Gastroesophageal sphincter (tissue), 4 donors: Measurements from ENCODE around the gene TCF25. TPM values are rescaled to one million over a fixed set of nuclear protein-coding genes. Genes with fewer than 3 reads are reported as not detected.
"Not testable (repeated sequence)": the region's sequence is repeated elsewhere in the genome, so short reads cannot be mapped to it uniquely, and the experiment has no call there.

ENCODE experiments used
- ATAC-seq: fragments of 150-250 bp; one replicate; pipeline ENCODE4 v1.9.1; 2016; ENCODE audit warnings: mild to moderate bottlenecking, moderate library complexity
- H3K27ac ChIP-seq, 4 donors: fragments of 200-600 bp; sonication (generic) in 3 of 4; 1 replicate in 3 of 4; 2 replicates in 1 of 4; pipeline ENCODE4 v1.5.1; 2016 to 2019
- H3K27me3 ChIP-seq: fragments of 200-600 bp; sonication (generic); one replicate; pipeline ENCODE4 v1.5.1; 2019
- H3K36me3 ChIP-seq, 2 donors: fragments of 200-600 bp; sonication (generic); one replicate each; pipeline ENCODE4 v1.5.1; 2019; ENCODE audit warnings: control low read depth in 1 of 2
- H3K4me1 ChIP-seq, 3 donors: fragments of 200-600 bp; sonication (generic); 1 replicate in 2 of 3; 2 replicates in 1 of 3; pipeline ENCODE4 v1.5.1; 2016 to 2019; ENCODE audit warnings: control low read depth in 2 of 3
- H3K4me3 ChIP-seq, 2 donors: fragments of 200-600 bp; sonication (generic); one replicate each; pipeline ENCODE4 v1.5.1; 2019; ENCODE audit warnings: mild to moderate bottlenecking in 1 of 2, moderate library complexity in 1 of 2
- H3K9me3 ChIP-seq, 3 donors: fragments of 200-600 bp; sonication (generic); one replicate each; pipeline ENCODE4 v1.5.1; 2017 to 2019; ENCODE audit warnings: control low read depth in 2 of 3
- EP300 ChIP-seq: sonication (generic); formaldehyde crosslinking; IDR thresholded peaks from one replicate; pipeline ENCODE4 v1.6.1; 2017; ENCODE audit warnings: antibody characterized with exemption, mild to moderate bottlenecking
- POLR2A ChIP-seq, 2 donors: fragments of 450-650 bp; IDR thresholded peaks; one replicate each; pipeline ENCODE4 v1.6.1; 2017; ENCODE audit warnings: antibody characterized with exemption in 2 of 2, mild to moderate bottlenecking in 2 of 2, moderate library complexity in 1 of 2
- POLR2AphosphoS5 ChIP-seq: sonication (generic); formaldehyde crosslinking; IDR thresholded peaks from one replicate; pipeline ENCODE4 v1.6.1; 2017; ENCODE audit warnings: antibody characterized with exemption
- WGBS, 2 donors: methylation state at CpG; one replicate each; pipeline ENCODE4 v1.1.5; 2018; ENCODE audit warnings: low coverage in 1 of 2; 5-methylcytosine and 5-hydroxymethylcytosine counted together
- total RNA-seq, 4 donors: library from RNA; depleted of rRNA; stranded (reverse); fragments of >200 nt; gene quantifications; one replicate each; pipeline ENCODE4 v1.1.0, GENCODE V29; 2016
- TF ChIP-seq, protein P1 (sequence below), 4 experiments: fragments of 200-600 bp in 2 of 4; fragments of 450-650 bp in 2 of 4; sonication (generic) in 1 of 4; IDR thresholded peaks; one replicate each; pipeline ENCODE4 v1.5.1; 2017 to 2019; ENCODE audit warnings: antibody characterized with exemption in 4 of 4, mild to moderate bottlenecking in 2 of 4, moderate library complexity in 2 of 4

The TCF25 gene
- total RNA-seq, 4 donors from 2014 or later, result 118 to 165 (median 134) TPM

- peak overlapping the region; percentile 96 to 100 (median 98) for H3K27ac ChIP-seq
- peak overlapping the region; percentile 61 to 85 for H3K4me3 ChIP-seq
- WGBS, 2 donors, result 0 to 2% methylated on average over 8 to 12 of the region's 61 CpGs
Measured at GRCh38 chr16:89873972-89874689, 739 bp downstream of the TCF25 start.

DNA sequence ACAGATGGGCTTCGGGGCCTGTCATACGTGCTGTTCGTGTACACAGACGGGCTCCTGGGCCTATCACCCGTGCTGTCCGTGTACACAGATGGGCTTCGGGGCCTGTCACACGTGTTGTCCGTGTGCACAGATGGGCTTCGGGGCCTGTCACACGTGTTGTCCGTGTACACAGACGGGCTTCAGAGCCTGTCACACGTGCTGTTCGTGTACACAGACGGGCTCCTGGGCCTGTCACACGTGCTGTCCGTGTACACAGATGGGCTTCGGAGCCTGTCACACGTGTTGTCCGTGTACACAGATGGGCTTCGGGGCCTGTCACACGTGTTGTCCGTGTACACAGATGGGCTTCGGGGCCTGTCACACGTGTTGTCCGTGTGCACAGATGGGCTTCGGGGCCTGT lies 5.7 kb downstream of the TCF25 start:
- H3K9me3 ChIP-seq, ATAC-seq, H3K27me3 ChIP-seq, H3K27ac ChIP-seq, H3K4me3 ChIP-seq: not testable (repeated sequence)
- 33 to 93% methylated on average over 2 to 12 of the region's 28 CpGs for WGBS, 2 donors
- H3K36me3 ChIP-seq, result peaks cover 0 to 71% of the 10 kb centered on the region in 2 donors
- peaks cover 0 to 40% (median 7%) of the 10 kb centered on the region in 3 donors for H3K4me1 ChIP-seq

More at GRCh38 chr16:89873972-89874689, 739 bp downstream of the TCF25 start:
- TF ChIP-seq POLR2A (IDR thresholded peaks at IDR 0.05), result no peak
- no peak for TF ChIP-seq EP300
- TF ChIP-seq POLR2AphosphoS5, result peak; percentile 50
- TF ChIP-seq, protein P1, sequence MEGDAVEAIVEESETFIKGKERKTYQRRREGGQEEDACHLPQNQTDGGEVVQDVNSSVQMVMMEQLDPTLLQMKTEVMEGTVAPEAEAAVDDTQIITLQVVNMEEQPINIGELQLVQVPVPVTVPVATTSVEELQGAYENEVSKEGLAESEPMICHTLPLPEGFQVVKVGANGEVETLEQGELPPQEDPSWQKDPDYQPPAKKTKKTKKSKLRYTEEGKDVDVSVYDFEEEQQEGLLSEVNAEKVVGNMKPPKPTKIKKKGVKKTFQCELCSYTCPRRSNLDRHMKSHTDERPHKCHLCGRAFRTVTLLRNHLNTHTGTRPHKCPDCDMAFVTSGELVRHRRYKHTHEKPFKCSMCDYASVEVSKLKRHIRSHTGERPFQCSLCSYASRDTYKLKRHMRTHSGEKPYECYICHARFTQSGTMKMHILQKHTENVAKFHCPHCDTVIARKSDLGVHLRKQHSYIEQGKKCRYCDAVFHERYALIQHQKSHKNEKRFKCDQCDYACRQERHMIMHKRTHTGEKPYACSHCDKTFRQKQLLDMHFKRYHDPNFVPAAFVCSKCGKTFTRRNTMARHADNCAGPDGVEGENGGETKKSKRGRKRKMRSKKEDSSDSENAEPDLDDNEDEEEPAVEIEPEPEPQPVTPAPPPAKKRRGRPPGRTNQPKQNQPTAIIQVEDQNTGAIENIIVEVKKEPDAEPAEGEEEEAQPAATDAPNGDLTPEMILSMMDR (IDR thresholded peaks at IDR 0.05), result no peak
- Histone ChIP-seq H3K36me3 (peaks cover 0 to 32% of the 10 kb centered on the region in 2 donors), H3K4me1 (peaks cover 0 to 40% (median 11%) of the 10 kb centered on the region in 3 donors), H3K9me3 (no peaks in the 10 kb centered on the region), H3K27me3 (no peaks in the 10 kb centered on the region)
- peak; percentile 91 for ATAC-seq

GRCh38 chr16:89880477-89881367 lies 7.3 kb downstream of the TCF25 start:
- Histone ChIP-seq H3K27ac (no peak overlapping the region), H3K27me3 (no peaks in the 10 kb centered on the region), H3K9me3 (no peaks in the 10 kb centered on the region), H3K36me3 (peaks cover 0 to 81% of the 10 kb centered on the region in 2 donors), H3K4me1 (peaks cover 0 to 31% (median 0%) of the 10 kb centered on the region in 3 donors), H3K4me3 (no peak overlapping the region)
- no peak for ATAC-seq
- TF ChIP-seq EP300 (no peak), POLR2A (IDR thresholded peaks at IDR 0.05) (no peak), POLR2AphosphoS5 (no peak)
- TF ChIP-seq, protein P1 (IDR thresholded peaks at IDR 0.05), result no peak
- 81 to 83% methylated on average over 3 to 15 of the region's 18 CpGs for WGBS, 2 donors

DNA sequence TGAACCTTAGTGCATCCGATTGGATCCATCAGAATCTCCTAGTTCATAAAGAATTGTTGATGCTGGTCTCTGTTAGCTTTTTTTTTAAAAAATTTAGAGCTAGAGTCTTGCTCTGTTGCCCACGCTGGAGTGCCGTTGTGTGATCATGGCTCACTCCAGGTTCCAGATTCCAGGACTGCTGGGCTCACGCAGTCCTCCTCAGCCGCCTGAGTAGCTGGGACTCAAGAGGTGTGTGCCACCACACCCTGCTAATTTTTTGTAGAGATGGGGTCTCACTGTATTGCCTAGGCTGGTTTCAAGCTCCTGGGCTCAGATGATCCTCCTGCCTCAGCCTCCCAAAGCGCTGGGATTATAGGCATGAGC lies 8.0 kb downstream of the TCF25 start:
- 96% methylated on average over 4 of the region's 6 CpGs; no CpG with 5 or more reads in 1 of the 2 donors for WGBS, 2 donors
- H3K9me3 ChIP-seq, result no peaks in the 10 kb centered on the region
- peaks cover 0 to 24% (median 0%) of the 10 kb centered on the region in 3 donors for H3K4me1 ChIP-seq
- TF ChIP-seq, protein P1 (IDR thresholded peaks at IDR 0.05), result no peak
- no peak for TF ChIP-seq POLR2AphosphoS5
- TF ChIP-seq EP300, result no peak
- TF ChIP-seq POLR2A (IDR thresholded peaks at IDR 0.05), result no peak
- H3K36me3 ChIP-seq, result peaks cover 0 to 87% of the 10 kb centered on the region in 2 donors
- no peaks in the 10 kb centered on the region for H3K27me3 ChIP-seq
- no peak overlapping the region for H3K27ac ChIP-seq
- no peak for ATAC-seq
- no peak overlapping the region for H3K4me3 ChIP-seq

GRCh38 chr16:89883346-89884040 lies 10.1 kb downstream of the TCF25 start:
- Histone ChIP-seq H3K36me3 (peaks cover 0 to 98% of the 10 kb centered on the region in 2 donors), H3K9me3 (no peaks in the 10 kb centered on the region), H3K4me1 (peaks cover 0 to 16% (median 0%) of the 10 kb centered on the region in 3 donors), H3K27me3 (no peaks in the 10 kb centered on the region), H3K27ac (no peak overlapping the region), H3K4me3 (no peak overlapping the region)
- WGBS, 2 donors, result 78% methylated on average over 15 of the region's 28 CpGs; no CpG with 5 or more reads in 1 of the 2 donors
- ATAC-seq, result no peak
- TF ChIP-seq EP300, result no peak
- TF ChIP-seq POLR2A (IDR thresholded peaks at IDR 0.05), result no peak
- no peak for TF ChIP-seq POLR2AphosphoS5
- TF ChIP-seq, protein P1 (IDR thresholded peaks at IDR 0.05), result no peak
